WI38 (cell line): Measurements from ENCODE around the gene EVI5L.
A peak's percentile ranks its signal among the peaks of the same experiment; 100 is the strongest.
"Not testable (repeated sequence)": the region's sequence is repeated elsewhere in the genome, so short reads cannot be mapped to it uniquely, and the experiment has no call there.

ENCODE experiments used
- H3K4me3 ChIP-seq: 2 replicates; pipeline ENCODE4 v1.5.1; 2011; ENCODE audit warnings: low read depth, mild to moderate bottlenecking, control low read depth, low read length
- TF ChIP-seq, protein P1 (sequence below): IDR thresholded peaks from 2 replicates; pipeline ENCODE4 v1.5.1; 2012; ENCODE audit warnings: low read depth, mild to moderate bottlenecking, control low read depth, low read length

Gene EVI5L

DNA sequence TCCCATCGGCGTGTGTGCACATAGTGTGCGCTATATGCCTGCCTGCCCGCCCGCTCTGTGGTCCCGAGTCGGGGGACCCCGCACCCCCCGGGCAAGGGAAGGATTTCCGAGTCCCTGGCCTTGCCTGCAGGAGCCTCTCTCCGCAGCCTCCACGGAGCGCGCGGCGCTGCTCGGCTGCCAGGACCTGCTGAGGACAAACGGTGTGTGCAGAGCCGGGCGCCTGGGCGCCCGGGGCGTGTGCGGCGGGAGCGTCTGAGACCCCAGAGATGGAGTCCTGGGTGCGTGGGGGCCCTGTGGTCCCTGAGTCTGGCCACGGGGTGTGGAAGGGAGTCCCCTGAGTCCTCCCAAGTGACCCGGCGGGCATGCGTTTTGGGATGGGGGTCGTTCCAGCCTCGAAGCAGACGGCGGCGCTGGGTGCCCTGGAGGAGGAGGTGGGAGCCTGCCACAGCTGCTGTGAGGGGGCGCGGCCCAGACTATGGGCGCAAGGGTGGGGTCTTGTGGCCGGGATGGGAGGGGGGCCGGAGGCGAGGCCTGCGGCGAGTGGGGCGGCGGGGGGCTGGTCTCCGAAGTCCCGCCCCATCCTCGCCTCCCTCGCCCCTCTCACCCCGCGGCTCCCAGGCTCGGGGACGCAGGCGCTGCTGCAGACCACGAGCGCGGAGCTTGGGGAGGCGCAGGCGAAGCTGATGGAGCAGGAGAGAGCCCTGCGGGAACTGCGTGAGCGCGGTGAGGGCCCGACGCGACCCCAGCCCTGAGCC lies 41.7 kb upstream of the EVI5L start:
- TF ChIP-seq, protein P1, sequence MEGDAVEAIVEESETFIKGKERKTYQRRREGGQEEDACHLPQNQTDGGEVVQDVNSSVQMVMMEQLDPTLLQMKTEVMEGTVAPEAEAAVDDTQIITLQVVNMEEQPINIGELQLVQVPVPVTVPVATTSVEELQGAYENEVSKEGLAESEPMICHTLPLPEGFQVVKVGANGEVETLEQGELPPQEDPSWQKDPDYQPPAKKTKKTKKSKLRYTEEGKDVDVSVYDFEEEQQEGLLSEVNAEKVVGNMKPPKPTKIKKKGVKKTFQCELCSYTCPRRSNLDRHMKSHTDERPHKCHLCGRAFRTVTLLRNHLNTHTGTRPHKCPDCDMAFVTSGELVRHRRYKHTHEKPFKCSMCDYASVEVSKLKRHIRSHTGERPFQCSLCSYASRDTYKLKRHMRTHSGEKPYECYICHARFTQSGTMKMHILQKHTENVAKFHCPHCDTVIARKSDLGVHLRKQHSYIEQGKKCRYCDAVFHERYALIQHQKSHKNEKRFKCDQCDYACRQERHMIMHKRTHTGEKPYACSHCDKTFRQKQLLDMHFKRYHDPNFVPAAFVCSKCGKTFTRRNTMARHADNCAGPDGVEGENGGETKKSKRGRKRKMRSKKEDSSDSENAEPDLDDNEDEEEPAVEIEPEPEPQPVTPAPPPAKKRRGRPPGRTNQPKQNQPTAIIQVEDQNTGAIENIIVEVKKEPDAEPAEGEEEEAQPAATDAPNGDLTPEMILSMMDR: no peak
- peak overlapping the region; percentile 4; the same call in 1 of the 2 replicates for H3K4me3 ChIP-seq

DNA sequence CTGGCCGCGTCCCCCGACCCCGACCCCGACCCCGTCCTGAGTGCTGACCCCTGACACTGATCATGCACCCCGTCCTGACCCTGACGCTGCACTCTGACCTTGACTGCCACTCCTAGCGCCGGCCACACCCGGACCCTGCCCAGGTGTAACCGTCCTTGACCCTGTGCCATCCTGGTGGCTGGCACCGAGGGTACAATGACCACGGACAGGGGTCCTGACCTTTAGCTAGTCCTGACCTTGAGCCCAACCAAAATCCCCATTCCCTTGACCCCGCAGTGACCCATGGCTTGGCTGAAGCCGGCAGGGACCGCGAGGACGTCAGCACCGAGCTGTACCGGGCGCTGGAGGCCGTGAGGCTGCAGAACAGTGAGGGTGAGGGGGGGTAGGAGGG lies 41.1 kb upstream of the EVI5L start:
- H3K4me3 ChIP-seq: no peak overlapping the region
- TF ChIP-seq, protein P1: no peak

DNA sequence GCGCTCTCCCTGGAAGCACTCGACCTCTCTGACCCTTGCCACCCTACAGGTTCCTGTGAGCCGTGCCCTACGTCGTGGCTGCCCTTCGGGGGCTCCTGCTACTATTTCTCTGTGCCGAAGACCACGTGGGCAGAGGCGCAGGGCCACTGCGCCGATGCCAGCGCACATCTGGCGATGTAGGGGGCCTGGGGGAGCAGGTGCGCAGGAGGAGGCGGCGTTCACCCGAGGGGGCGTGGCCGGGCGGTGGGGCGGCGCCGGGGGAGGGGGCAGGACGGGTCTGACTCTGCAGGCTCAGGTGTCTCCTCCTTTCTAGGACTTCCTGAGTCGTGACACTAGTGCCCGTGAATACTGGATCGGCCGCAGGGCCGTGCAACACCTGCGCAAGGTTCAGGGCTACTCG lies 40.6 kb upstream of the EVI5L start:
- TF ChIP-seq, protein P1: no peak
- no peak overlapping the region for H3K4me3 ChIP-seq

- TF ChIP-seq, protein P1: no peak
- H3K4me3 ChIP-seq: no peak overlapping the region
Measured at GRCh38 chr19:7790416-7790815, 39.6 kb upstream of the EVI5L start.

GRCh38 chr19:7792281-7792680 lies 37.7 kb upstream of the EVI5L start:
- TF ChIP-seq, protein P1: no peak
- no peak overlapping the region for H3K4me3 ChIP-seq

GRCh38 chr19:7792701-7793100 lies 37.3 kb upstream of the EVI5L start:
- H3K4me3 ChIP-seq: not testable (repeated sequence)

- TF ChIP-seq, protein P1: no peak
- H3K4me3 ChIP-seq: no peak overlapping the region
Measured at GRCh38 chr19:7793493-7793892, 36.5 kb upstream of the EVI5L start.
